ENCODE measurements around the gene RSBN1L.
"Not testable (repeated sequence)": the region's sequence is repeated elsewhere in the genome, so short reads cannot be mapped to it uniquely, and the experiment has no call there.

RSBN1L gene

GRCh38 chr7:77696057-77696642 is at the start of gene RSBN1L:
RSBN1L (plus strand) TSS chr7:77696459; CDS start chr7:77696470, 11 bp downstream.
- peak; percentile 97 for DNase-seq

DNA sequence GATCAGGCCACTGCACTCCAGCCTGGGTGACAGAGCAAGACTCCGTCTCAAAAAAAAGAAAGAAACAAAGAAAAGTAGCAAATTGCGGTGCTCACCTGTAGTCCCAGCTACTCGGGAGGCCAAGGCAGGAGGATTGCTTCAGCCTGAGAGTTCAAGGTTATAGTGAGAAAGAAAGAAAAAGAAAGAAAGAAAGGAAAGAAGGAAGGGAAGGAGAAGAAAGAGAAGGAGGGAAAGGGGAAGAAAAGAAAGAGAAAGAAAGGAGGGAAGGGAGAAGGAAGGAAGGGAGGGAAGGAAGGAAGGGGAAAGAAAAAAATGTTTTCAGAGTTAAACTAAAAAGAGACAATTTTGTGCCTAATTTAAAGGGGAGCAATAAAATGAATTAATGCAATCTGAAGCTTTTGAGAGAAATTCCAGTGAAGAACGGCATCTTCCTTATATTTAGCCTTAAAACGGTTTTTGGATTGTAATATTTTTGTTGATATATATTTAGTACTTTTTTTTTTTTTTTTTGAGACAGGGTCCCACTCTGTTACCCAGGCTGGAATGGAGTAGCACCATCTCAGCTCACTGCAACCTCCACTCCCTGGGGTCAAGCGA is 47.4 kb upstream of the RSBN1L start:
- no peak for DNase-seq

DNA sequence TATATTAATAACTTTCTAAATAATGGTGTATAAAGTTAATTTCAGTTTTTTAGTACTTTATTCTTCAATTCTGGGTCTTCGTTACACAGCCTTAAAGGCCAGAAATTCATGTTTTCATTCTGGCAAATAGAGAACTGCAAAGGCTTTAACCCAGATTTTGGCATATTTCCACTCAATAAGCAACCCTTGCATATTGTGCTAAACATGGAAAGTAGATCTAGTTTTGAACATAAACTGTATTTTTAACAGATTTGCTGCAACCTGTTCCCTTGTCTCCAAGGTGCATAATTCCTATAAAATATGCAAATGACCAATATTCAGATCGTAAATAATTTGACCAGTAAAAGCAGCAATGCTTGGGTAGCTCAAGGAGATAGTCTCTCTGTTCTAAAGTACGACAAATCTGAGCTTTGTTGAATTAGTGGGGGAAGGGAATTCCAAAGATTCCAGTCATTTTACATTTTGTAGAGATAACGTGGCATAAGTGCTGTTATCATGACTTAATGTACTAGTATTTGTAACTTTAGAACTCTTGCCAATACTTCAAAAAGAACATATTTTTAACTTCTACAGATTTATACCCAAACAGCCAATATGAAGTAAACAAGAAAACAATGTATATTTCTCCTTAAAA is 46.4 kb upstream of the RSBN1L start:
- DNase-seq: no peak

DNA sequence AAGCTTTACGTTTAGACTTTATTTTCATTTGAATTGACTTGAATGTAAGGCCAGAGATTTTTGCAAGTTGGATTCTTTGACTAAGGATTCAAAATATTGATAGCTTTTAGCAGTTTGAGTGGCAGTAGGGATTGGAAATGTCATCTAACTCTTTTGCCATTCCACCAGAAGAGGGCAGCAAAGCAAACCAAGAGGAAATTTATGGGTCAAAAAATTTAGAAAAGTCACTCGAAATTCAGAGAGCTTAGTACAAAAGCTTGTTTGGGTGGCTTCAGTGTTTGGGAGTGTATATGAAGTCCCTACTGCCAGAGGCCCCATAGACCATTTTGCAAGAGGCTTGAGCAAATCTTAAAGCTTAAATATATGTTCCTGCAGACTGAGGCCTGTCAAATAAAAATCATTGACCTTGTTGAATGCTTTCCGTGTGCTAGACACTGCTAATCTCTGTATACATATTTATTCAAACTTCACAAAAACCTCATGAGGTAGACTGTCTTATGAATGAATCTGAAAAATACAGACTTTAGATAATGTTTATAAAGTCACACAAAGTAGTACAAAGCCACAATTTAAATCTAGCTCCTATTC is 44.6 kb upstream of the RSBN1L start:
- DNase-seq: peak; percentile 55

DNA sequence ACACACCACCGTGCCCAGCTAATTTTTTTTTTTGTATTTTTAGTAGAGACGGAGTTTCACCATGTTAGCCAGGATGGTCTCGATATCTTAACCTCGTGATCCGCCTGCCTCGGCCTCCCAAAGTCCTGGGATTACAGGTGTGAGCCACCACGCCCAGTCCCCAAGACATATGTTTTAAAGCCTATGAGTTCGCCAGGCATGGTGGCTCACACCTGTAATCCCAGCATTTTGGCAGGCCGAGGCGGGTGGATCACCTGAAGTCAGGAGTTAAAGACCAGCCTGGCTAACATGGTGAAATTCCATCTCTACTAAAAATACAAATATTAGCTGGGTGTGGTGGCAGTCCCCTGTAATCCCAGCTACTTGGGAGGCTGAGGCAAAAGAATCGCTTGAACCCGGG is 43.4 kb upstream of the RSBN1L start:
- not testable (repeated sequence) for DNase-seq

DNA sequence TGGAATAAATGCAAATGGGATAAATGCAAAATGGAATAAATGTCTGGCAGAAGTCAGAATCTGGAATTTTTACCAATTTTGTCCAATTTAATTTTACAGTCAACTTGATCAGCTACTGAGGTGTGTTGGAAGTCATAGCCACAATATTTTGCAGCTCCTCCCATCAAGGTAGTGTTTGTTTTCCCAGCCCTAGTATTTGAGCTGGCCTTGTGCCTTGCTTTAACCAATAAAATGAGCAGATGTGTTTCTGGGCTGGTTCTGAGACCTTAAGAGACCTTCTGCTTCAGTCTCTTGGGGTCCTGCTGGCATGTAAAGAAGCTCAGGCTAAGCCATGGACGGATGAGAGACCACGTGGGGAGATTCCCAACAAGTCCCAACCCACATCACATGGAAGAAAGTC is 42.7 kb upstream of the RSBN1L start:
- no peak for DNase-seq

DNA sequence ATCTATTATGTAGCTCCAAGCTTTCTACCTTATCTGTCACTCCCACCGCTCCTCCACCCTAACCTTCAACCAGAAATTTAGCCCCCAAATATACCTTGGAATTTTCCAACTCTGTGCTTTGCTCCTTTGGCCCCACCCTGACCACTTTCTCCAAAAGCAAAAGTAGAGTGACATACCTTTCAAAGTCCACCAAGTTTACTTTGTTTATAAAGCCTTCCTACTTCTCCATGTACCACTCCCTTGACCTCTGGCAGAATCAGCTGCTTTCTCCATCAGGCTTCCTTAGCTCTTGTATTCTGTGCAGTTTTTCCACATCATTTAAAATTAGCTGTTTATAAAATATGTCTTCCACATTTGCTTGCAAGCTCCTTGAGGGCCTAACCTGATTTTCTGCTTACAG is 40.9 kb upstream of the RSBN1L start:
- no peak for DNase-seq

DNA sequence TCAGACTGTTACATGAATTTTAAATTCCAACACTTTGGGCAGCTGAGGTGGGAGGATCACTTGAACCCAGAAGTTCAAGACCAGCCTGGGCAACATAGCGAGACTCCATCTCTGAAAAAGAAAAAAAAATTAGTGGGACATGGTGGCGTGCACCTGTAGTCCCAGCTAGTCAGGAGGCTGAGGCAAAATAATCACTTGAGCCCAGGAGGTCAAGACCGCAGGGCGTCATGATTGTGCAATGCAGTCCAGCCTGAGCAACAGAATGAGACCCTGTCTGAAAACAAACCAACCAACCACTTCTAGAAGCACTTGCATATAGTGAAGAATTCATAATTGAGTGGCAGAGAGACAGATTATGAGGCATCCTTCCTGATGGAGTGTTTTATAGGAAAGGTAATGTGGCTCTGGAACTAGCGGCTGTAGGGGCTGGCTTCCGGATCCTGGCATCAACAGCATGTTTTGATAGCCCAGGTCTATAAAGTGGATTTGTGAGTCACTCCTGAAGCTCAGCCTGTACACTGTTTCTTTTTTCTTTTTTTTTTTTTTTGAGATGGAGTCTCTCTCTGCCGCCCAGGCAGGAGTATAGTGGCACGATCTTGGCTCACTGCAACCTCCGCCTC is 40.3 kb upstream of the RSBN1L start:
- no peak for DNase-seq

- peak; percentile 54 to 71 for DNase-seq
These were observed 38.6 kb upstream of the RSBN1L start for GRCh38 chr7:77657427-77658224.

DNA sequence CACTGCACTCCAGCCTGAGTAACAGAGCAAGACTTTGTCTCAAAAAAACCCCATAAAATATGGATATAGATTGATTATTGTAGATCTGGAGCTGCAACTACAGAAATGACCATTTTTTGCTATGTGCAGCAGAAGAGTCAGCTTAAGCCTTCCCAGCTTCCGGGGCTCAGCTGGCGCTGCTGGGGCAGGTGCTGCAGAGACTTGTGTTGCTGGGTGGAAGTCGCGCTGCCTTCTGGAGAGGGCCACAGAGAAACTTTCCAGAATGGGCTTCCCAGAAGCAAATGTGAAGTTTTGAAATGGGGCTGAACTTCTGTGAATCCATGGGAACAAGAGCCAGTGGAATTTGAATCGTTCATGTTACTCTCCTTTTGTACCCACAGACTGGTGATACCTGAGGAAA is 37.3 kb upstream of the RSBN1L start:
- no peak for DNase-seq

DNA sequence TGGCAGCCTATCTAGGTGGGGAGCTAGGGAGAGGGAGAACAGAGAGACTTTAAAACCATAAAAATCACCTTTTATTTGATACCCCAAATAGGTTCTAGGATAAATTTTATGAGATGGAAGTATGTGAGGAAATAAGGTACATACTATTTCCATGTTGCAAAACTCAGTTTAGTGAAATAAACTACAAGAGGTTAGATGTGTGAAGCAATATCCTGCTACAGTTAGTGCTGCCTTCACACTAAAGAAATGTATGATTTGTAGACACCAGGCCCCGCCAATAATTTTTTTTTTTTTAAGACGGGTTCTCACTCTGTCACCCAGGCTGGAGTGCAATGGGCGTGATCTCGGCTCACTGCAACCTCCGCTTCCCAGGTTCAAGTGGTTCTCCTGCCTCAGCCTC is 34.4 kb upstream of the RSBN1L start:
- DNase-seq: no peak

DNA sequence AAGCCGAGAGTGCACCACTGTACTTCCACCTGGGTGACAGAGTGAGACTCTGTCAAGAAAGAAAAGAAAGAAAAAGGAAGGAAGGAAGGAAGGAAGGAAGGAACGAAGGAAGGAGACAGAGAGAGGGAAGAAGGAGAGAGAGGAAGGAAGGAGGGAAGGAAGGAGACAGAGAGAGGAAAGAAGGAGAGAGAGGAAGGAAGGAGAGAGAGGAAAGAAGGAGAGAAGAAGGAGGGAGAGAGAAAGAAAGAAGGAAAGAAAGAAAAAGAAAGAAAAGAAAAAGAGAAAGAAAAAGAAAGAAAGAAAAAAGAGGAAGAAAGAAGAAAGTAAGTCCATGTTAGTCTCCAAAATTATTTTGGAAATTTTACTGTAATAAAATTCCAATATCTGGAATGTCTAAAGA is 33.4 kb upstream of the RSBN1L start:
- DNase-seq: no peak

DNA sequence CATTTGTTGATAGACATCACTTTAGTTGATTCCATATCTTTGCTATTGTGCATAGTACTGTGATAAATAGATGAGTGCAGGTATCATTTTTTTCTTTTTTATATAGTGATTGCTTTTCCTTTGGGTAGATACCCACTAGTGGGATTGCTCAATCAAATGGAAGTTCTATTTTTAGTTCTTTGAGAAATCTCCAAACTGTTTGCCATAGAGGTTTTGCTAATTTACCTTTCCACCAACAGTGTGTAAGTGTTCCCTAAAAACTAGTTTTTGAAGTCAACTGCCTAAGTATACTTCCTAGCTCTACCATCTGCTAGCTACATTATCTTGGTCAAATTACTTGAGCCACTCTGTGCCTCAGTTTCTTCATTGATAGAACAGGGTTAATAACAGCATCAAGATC is 31.5 kb upstream of the RSBN1L start:
- DNase-seq: no peak

- no peak for DNase-seq
These were observed 31.1 kb upstream of the RSBN1L start for GRCh38 chr7:77665161-77665560.

- no peak for DNase-seq
These were observed 28.7 kb upstream of the RSBN1L start for GRCh38 chr7:77667459-77668086.

DNA sequence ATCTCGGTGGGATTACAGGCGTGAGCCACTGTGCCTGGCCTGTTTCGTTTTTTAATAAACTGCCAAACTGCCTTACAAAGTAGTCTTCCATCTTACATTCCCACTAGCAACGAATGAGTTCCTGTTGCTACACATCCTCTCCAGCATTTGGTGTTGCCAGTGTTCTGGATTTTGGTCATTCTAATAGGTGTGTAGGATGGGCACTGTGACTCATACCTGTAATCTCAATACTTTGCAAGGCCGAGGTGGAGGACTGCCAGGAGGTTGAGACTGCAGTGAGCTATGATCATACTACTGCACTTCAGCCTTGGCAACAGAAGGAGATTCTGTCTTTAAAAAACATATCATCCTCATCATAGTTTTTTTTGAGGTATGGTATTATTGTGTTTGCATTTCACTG is 21.4 kb upstream of the RSBN1L start:
- DNase-seq: no peak

GRCh38 chr7:77679608-77680007 is 16.7 kb upstream of the RSBN1L start:
- no peak for DNase-seq

GRCh38 chr7:77680266-77680665 is 16.0 kb upstream of the RSBN1L start:
- no peak for DNase-seq

DNA sequence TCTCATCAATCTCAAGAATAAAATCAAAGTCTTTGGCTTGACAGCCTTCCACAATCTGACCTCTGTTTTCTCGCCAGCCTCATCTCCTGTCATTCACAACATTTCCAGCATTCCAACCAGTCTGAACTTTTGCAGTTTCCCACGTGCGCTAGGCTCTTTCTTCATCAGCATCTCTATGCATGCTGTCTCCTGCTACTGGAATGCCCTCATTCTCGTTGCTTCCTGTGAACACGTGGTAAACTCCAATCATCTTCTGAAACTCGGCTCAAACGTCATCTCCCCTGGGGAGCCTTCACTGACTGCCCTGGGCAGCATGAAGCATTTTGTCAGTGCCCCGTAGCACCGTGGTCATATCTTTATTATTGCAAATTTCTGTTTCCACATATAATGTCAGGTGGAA is 12.2 kb upstream of the RSBN1L start:
- no peak for DNase-seq

DNA sequence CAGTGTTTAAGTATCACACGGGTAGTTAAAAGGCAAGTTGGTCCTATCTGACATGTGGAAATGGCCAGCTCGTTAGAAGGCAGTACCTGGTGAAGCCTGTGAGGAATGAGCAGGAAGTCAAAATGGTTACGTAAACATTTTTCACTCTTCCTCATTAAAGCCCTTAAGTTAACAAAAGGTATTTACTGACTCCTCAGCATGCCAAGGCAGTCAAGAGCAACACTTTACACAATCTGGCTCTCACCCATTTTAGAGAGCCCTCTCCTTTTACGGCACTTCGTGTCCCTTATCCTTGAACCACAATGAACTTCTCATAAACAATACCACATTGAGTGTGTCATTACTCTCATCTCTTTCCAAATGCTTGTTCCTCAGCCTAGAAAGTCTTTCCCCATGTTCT is 11.0 kb upstream of the RSBN1L start:
- DNase-seq: no peak

GRCh38 chr7:77687100-77687746 is 9.0 kb upstream of the RSBN1L start:
- DNase-seq: no peak

GRCh38 chr7:77687747-77688144 is 8.5 kb upstream of the RSBN1L start:
- no peak for DNase-seq

Measured in Kasumi-1 (cell line).